ENCODE results near the gene SFTPB.
"Not testable (repeated sequence)": the region's sequence is repeated elsewhere in the genome, so short reads cannot be mapped to it uniquely, and the experiment has no call there.

Gene SFTPB

DNA sequence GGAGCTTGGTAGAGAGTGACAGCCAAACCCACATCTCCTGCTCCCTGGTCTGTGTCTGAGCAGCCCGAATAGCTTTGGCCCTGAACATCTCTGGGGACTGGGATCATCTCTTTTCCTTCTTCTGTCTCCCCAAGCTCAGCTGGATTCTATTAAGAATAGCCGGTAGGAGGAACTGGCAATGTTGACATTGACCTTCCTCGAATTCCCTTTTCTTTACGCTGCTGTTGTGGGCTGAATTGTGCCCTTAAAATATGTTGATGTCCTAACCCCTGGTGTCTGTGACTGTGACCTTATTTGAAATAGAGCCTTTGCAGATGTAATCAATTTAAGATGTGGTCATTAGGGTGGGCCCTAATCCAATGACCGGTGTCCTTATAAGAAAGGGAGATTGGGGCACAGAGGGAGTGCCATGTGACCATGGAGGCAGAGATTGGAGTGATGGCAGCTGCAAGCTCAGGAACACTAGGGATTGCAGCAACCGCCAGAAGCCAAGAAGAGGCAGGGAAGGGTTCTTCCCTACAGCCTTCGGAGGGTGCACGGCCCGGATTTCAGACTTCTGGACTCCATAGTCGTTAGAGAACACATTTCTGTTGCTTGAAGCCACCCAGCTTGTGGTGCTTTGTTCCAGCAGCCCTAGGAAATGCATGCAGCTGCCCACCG is 5.8 kb upstream of the SFTPB start:
- Mint-ChIP-seq H3K27me3 (ENCODE audit: low read depth) (peaks cover 4% of the 10 kb centered on the region), H3K27ac (no peak overlapping the region), H3K4me3 (no peak overlapping the region), H3K36me3 (ENCODE audit: low read depth) (no peaks in the 10 kb centered on the region), H3K4me1 (no peaks in the 10 kb centered on the region), H3K9me3 (no peaks in the 10 kb centered on the region)
- TF ChIP-seq CTCF (IDR thresholded peaks at IDR 0.05; ENCODE audit: unreplicated experiment in 3 of 3) = no peak

- no peak for TF ChIP-seq CTCF (IDR thresholded peaks at IDR 0.05; ENCODE audit: unreplicated experiment in 3 of 3)
- no peak overlapping the region for H3K27ac Mint-ChIP-seq
- no peaks in the 10 kb centered on the region for H3K9me3 Mint-ChIP-seq
- H3K36me3 Mint-ChIP-seq (ENCODE audit: low read depth) = no peaks in the 10 kb centered on the region
- no peak overlapping the region for H3K4me3 Mint-ChIP-seq
- H3K4me1 Mint-ChIP-seq = no peaks in the 10 kb centered on the region
- H3K27me3 Mint-ChIP-seq (ENCODE audit: low read depth) = peaks cover 4% of the 10 kb centered on the region
Measured at GRCh38 chr2:85672456-85672855, 4.5 kb upstream of the SFTPB start.

- peaks cover 13% of the 10 kb centered on the region for H3K27me3 Mint-ChIP-seq (ENCODE audit: low read depth)
- H3K27ac Mint-ChIP-seq, H3K4me1 Mint-ChIP-seq: not testable (repeated sequence)
Measured at GRCh38 chr2:85670416-85670815, 2.4 kb upstream of the SFTPB start.

DNA sequence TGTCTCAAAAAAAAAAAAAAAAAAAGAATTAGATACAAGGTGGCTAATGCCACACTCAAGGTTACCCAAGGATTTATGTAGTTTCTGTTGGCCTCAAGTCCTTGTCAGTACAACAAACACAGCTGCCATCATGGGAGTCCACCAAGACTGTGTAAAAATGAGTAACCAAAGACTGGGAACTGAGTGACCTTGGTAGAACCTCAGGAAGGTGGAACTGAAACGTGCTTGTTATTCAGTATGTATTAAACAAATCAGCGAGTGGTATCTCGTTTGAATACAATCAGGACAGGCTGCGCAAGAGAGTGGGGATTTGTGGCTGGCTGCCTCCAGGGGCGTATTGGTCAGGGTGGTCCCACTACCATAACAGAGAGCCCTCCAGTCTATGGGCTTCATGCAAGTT is 1.6 kb upstream of the SFTPB start:
- Mint-ChIP-seq H3K4me3 (no peak overlapping the region), H3K27me3 (ENCODE audit: low read depth) (peaks cover 11% of the 10 kb centered on the region), H3K36me3 (ENCODE audit: low read depth) (no peaks in the 10 kb centered on the region)

More at GRCh38 chr2:85670416-85670815, 2.4 kb upstream of the SFTPB start:
- not testable (repeated sequence) for H3K36me3 Mint-ChIP-seq (ENCODE audit: low read depth); H3K4me3 Mint-ChIP-seq; H3K9me3 Mint-ChIP-seq

GRCh38 chr2:85668857-85669142 is 801 bp upstream of the SFTPB start:
- TF ChIP-seq CTCF (IDR thresholded peaks at IDR 0.05; ENCODE audit: unreplicated experiment in 3 of 3) = no peak
- no peak overlapping the region for H3K27ac Mint-ChIP-seq

More for the DNA sequence above, 1.6 kb upstream of the SFTPB start:
- no peak for TF ChIP-seq CTCF (IDR thresholded peaks at IDR 0.05; ENCODE audit: unreplicated experiment in 3 of 3)
- no peaks in the 10 kb centered on the region for H3K4me1 Mint-ChIP-seq
- no peak overlapping the region for H3K27ac Mint-ChIP-seq
- no peaks in the 10 kb centered on the region for H3K9me3 Mint-ChIP-seq

DNA sequence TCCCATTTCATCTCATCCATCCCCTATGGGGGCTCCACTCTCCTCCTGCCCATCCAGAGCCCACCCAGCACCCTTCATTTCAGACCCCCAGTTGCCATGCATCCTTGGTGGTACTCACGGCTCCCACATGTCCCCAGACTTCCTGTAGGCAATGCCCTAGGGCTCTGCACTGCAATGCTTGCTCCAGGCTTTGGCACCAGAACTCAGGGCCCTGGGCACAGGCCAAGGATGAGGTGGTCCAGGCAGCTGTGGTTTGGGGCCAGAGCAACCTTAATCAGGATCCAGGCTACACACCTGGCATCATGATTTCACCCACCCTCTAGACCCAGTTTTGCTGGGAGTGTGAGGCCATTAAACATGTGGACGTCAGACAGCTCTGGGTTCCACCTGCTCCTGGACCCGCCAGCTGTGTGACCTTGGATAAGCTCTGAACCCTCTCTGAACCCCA is 414 bp downstream of the SFTPB start:
- H3K4me3 Mint-ChIP-seq = no peak overlapping the region
- H3K4me1 Mint-ChIP-seq = no peaks in the 10 kb centered on the region
- H3K27ac Mint-ChIP-seq = no peak overlapping the region
- no peaks in the 10 kb centered on the region for H3K9me3 Mint-ChIP-seq
- H3K27me3 Mint-ChIP-seq (ENCODE audit: low read depth) = peaks cover 10% of the 10 kb centered on the region
- TF ChIP-seq CTCF (IDR thresholded peaks at IDR 0.05; ENCODE audit: unreplicated experiment in 3 of 3) = no peak
- H3K36me3 Mint-ChIP-seq (ENCODE audit: low read depth) = no peaks in the 10 kb centered on the region

More at GRCh38 chr2:85668857-85669142, 801 bp upstream of the SFTPB start:
- Mint-ChIP-seq H3K36me3 (ENCODE audit: low read depth) (no peaks in the 10 kb centered on the region), H3K4me1 (no peaks in the 10 kb centered on the region), H3K4me3 (no peak overlapping the region), H3K9me3 (no peaks in the 10 kb centered on the region), H3K27me3 (ENCODE audit: low read depth) (peaks cover 10% of the 10 kb centered on the region)

Data from nephron (organoid).